Left lung (tissue), 10 donors: ENCODE data around the gene DEPDC1B. TPM values are rescaled to one million over a fixed set of nuclear protein-coding genes. Genes with fewer than 3 reads are reported as not detected.

Source experiments
- ATAC-seq: fragments of 200-7000 bp; cut with Tn5 transposase; one replicate; pipeline ENCODE4 v1.9.1; 2020; ENCODE audit warnings: moderate library complexity
- DNase-seq, 4 donors: peaks; one replicate each; pipeline ENCODE4 v3.0.0-alpha.2; 2013 to 2020
- H3K27ac ChIP-seq, 2 donors: fragments of 200-600 bp; sonication (generic) in 1 of 2; one replicate each; pipeline versions ENCODE4 v1.5.0 to v1.8.0; 2020 to 2021
- H3K27me3 ChIP-seq, 2 donors: fragments of 200-600 bp; sonication (generic) in 1 of 2; one replicate each; pipeline versions ENCODE4 v1.5.0 to v1.8.0; 2020 to 2021
- H3K36me3 ChIP-seq, 2 donors: fragments of 200-600 bp; sonication (generic) in 1 of 2; one replicate each; pipeline versions ENCODE4 v1.5.0 to v1.8.0; 2020 to 2021
- H3K4me1 ChIP-seq, 2 donors: fragments of 200-600 bp; one replicate each; pipeline ENCODE4 v1.8.0; 2021
- H3K4me3 ChIP-seq, 2 donors: fragments of 200-600 bp; sonication (generic) in 1 of 2; one replicate each; pipeline versions ENCODE4 v1.5.0 to v1.8.0; 2020 to 2021; ENCODE audit warnings: mild to moderate bottlenecking in 1 of 2
- H3K9me3 ChIP-seq, 2 donors: fragments of 200-600 bp; sonication (generic) in 1 of 2; one replicate each; pipeline versions ENCODE4 v1.5.0 to v1.8.0; 2020 to 2021
- intact Hi-C, 2 donors: fragments of 100-400 bp; cut with DNase I; formaldehyde crosslinking; loops; one replicate each; pipeline versions ENCODE4 v1.11.2 to v1.14.2; 2022
- polyA plus RNA-seq, 6 donors: library from polyadenylated mRNA; unstranded; fragments of 120-200 nt; gene quantifications; one replicate each; pipeline ENCODE4 v1.2.1, GENCODE V29; 2013; ENCODE audit not compliant: insufficient read length in 6 of 6
- total RNA-seq, 2 donors: library from RNA; stranded (reverse); fragmentation: NEBNext Ultra II Directional; extraction: Animal tissue kit (Norgen Biotek cat#: 25700); gene quantifications; one replicate each; pipeline ENCODE4 v1.2.1, GENCODE V29; 2021
- TF ChIP-seq, protein P1 (sequence below), 2 donors: fragments of 200-600 bp; sonication (generic) in 1 of 2; IDR thresholded peaks; one replicate each; pipeline versions ENCODE4 v1.5.0 to v1.8.0; 2021; ENCODE audit warnings: antibody characterized with exemption in 2 of 2
- donor health status: DM: no; HTN: yes; CAD: no.
- donor health status: DM: no; HTN: no; CAD: no.

Gene DEPDC1B
- total and polyA plus RNA-seq, 8 donors, result 1.3 to 21.4 (median 10.5) TPM

DNA sequence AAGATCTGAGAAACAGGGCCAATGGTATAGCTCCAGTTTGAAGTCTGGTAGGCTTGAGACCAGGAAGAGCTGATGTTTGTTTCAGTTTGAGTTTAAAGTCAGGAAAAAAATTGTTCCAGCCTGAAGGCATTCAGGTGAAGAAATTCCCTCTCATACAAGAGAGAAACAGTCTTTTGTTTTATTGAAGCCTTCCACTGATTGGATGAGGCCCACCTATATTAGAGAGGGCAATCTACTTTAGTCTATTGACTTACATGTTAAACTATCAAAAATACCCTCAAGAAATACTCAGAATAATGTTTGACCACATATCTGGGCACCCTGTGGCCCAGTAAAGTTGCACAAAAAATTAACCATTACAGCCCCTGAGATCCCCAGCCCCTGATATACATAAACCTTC, 5.2 kb upstream of the DEPDC1B start:
- no peaks in the 10 kb centered on the region for H3K27me3 ChIP-seq
- no peak for ATAC-seq
- no peaks in the 10 kb centered on the region for H3K36me3 ChIP-seq
- peaks cover 0 to 9% of the 10 kb centered on the region in 2 donors for H3K4me1 ChIP-seq
- TF ChIP-seq, protein P1, sequence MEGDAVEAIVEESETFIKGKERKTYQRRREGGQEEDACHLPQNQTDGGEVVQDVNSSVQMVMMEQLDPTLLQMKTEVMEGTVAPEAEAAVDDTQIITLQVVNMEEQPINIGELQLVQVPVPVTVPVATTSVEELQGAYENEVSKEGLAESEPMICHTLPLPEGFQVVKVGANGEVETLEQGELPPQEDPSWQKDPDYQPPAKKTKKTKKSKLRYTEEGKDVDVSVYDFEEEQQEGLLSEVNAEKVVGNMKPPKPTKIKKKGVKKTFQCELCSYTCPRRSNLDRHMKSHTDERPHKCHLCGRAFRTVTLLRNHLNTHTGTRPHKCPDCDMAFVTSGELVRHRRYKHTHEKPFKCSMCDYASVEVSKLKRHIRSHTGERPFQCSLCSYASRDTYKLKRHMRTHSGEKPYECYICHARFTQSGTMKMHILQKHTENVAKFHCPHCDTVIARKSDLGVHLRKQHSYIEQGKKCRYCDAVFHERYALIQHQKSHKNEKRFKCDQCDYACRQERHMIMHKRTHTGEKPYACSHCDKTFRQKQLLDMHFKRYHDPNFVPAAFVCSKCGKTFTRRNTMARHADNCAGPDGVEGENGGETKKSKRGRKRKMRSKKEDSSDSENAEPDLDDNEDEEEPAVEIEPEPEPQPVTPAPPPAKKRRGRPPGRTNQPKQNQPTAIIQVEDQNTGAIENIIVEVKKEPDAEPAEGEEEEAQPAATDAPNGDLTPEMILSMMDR (IDR thresholded peaks at IDR 0.05), result no peak
- intact Hi-C loops, result no loop called here
- no peak overlapping the region for H3K4me3 ChIP-seq
- H3K9me3 ChIP-seq, result no peaks in the 10 kb centered on the region
- H3K27ac ChIP-seq, result no peak overlapping the region
- DNase-seq, result no peak

DNA sequence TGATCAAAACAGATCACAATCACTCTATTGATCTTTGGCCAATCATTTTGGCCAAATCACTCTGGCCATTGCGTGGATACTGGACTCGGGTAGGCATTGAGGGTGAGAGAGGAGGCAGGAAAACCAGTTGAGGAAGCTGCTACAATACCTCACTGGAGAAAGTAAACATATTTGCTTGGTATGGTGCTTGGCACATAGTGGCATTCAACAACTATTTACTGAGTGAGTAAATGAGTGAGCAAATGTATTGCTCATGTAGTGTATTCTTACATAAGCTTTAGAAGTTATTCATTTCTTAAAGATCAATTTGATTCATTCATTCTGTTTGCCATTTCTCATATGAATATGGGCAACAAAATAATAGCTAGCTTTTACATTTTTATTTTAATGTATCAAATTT, 4.0 kb upstream of the DEPDC1B start:
- Histone ChIP-seq H3K4me1 (peaks cover 1 to 9% of the 10 kb centered on the region in 2 donors), H3K27me3 (no peaks in the 10 kb centered on the region), H3K4me3 (no peak overlapping the region), H3K36me3 (no peaks in the 10 kb centered on the region), H3K27ac (no peak overlapping the region), H3K9me3 (no peaks in the 10 kb centered on the region)
- intact Hi-C loops, result no loop called here
- no peak for ATAC-seq
- DNase-seq, result no peak
- TF ChIP-seq, protein P1 (IDR thresholded peaks at IDR 0.05), result no peak

DNA sequence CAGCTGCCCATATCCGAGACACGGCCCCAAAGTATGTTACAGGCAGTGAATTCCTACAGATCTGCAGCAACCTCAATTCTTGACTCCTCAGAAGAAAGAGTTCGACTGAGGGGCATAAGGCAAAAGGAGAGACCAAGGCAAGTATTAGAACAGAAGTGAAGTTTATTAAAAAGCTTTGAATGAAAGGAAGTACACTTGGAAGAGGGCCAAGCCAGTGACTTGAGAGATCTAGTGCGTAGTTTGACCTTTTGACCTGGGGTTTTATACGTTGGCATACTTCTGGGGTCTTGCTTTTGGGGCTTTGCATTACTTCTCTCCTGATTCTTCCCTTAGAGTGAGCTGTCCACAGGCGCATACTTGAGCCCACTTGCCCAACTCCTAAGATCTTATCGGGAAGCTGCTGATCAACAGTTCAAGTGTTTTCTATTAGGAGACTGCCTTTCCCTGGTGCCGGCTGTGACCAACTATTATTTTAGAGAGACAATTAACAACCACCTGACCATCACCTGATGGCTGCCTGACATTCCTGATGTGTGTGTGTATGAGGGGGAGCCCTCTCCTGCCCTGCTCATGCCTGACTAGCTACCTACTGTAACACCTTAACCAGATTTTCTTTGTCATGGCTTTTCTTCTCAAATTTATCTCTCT, 1.5 kb upstream of the DEPDC1B start:
- ATAC-seq (no peak), DNase-seq (no peak)
- no peak overlapping the region for H3K4me3 ChIP-seq
- no peaks in the 10 kb centered on the region for H3K27me3 ChIP-seq
- TF ChIP-seq, protein P1 (IDR thresholded peaks at IDR 0.05), result no peak
- peaks cover 3 to 12% of the 10 kb centered on the region in 2 donors for H3K4me1 ChIP-seq
- H3K9me3 ChIP-seq, result no peaks in the 10 kb centered on the region
- no peaks in the 10 kb centered on the region for H3K36me3 ChIP-seq
- no peak overlapping the region for H3K27ac ChIP-seq
- intact Hi-C loops, result no loop called here

- Histone ChIP-seq H3K27ac (peak overlapping the region; percentile 63 to 74), H3K36me3 (no peaks in the 10 kb centered on the region), H3K27me3 (no peaks in the 10 kb centered on the region), H3K4me3 (peak overlapping the region; percentile 68 to 74), H3K4me1 (peaks cover 3 to 12% of the 10 kb centered on the region in 2 donors), H3K9me3 (no peaks in the 10 kb centered on the region)
- DNase-seq (no peak), ATAC-seq (peak; percentile 64)
- intact Hi-C loops, result no loop called here
- TF ChIP-seq, protein P1 (IDR thresholded peaks at IDR 0.05), result no peak
These were observed 421 bp upstream of the DEPDC1B start for GRCh38 chr5:60700416-60700757.

- H3K9me3 ChIP-seq, result no peaks in the 10 kb centered on the region
- H3K4me1 ChIP-seq, result peaks cover 3 to 12% of the 10 kb centered on the region in 2 donors
- ATAC-seq (no peak), DNase-seq (no peak)
- no peaks in the 10 kb centered on the region for H3K36me3 ChIP-seq
- intact Hi-C loops, result no loop called here
- peak overlapping the region; percentile 63 to 74 for H3K27ac ChIP-seq
- peak overlapping the region; percentile 68 to 74 for H3K4me3 ChIP-seq
- TF ChIP-seq, protein P1 (IDR thresholded peaks at IDR 0.05), result no peak
- no peaks in the 10 kb centered on the region for H3K27me3 ChIP-seq
These were observed 718 bp downstream of the DEPDC1B start for GRCh38 chr5:60699288-60699608.
